DND-41 (cell line): Measurements from ENCODE around the gene SHISA7.

Source experiments
- ATAC-seq: fragments of 200-7000 bp; cut with Tn5 transposase; 3 replicates; pipeline ENCODE4 v1.9.1; 2021; ENCODE audit warnings: low read depth; ENCODE audit not compliant: insufficient read depth
- DNase-seq: peaks from one replicate; pipeline ENCODE4 v3.0.0-alpha.2; 2020
- H2AFZ ChIP-seq: 2 replicates; pipeline ENCODE4 v1.6.0; 2012; ENCODE audit warnings: low read depth, low read length
- H3K27ac ChIP-seq: 2 replicates; pipeline ENCODE4 v1.5.1; 2012; ENCODE audit warnings: low read length, inconsistent platforms
- H3K27me3 ChIP-seq: fragments of 200-600 bp; sonication (generic); 2 replicates; pipeline ENCODE4 v1.6.0; 2012; ENCODE audit warnings: low read length, mild to moderate bottlenecking, inconsistent platforms; ENCODE audit not compliant: insufficient read depth, poor library complexity
- H3K36me3 ChIP-seq: 2 replicates; pipeline ENCODE4 v1.5.1; 2012; ENCODE audit warnings: low read length, inconsistent platforms; ENCODE audit not compliant: insufficient read depth
- H3K4me1 ChIP-seq: 2 replicates; pipeline ENCODE4 v1.5.1; 2012; ENCODE audit warnings: mild to moderate bottlenecking, low read length; ENCODE audit not compliant: insufficient read depth
- H3K4me2 ChIP-seq: 2 replicates; pipeline ENCODE4 v1.6.0; 2012; ENCODE audit warnings: mild to moderate bottlenecking, moderate library complexity, low read length, inconsistent platforms; ENCODE audit not compliant: insufficient read depth
- H3K4me3 ChIP-seq, 2 experiments: fragments of 200-600 bp in 1 of 2; shearing (Covaris generic) in 1 of 2; 2 replicates each; pipeline ENCODE4 v1.5.1; 2012 to 2016; ENCODE audit warnings: inconsistent platforms in 2 of 2, low read length in 2 of 2, mild to moderate bottlenecking in 2 of 2, low read depth in 1 of 2, moderate library complexity in 1 of 2
- H3K79me2 ChIP-seq: 2 replicates; pipeline ENCODE4 v1.6.0; 2012; ENCODE audit warnings: low read length, inconsistent platforms; ENCODE audit not compliant: insufficient read depth
- H3K9ac ChIP-seq: 2 replicates; pipeline ENCODE4 v1.6.0; 2012; ENCODE audit warnings: low read depth, mild to moderate bottlenecking, inconsistent platforms, low read length, moderate library complexity
- H3K9me3 ChIP-seq: 2 replicates; pipeline ENCODE4 v1.5.1; 2012; ENCODE audit warnings: low read length, moderate library complexity, mild to moderate bottlenecking, inconsistent platforms; ENCODE audit not compliant: insufficient read depth, severe bottlenecking
- H4K20me1 ChIP-seq: 2 replicates; pipeline ENCODE4 v1.6.0; 2012; ENCODE audit warnings: low read length; ENCODE audit not compliant: insufficient read depth
- EZH2 ChIP-seq: IDR thresholded peaks from 3 replicates; pipeline ENCODE4 v1.6.1; 2012; ENCODE audit warnings: borderline replicate concordance, low read depth, mild to moderate bottlenecking, moderate library complexity, low read length, inconsistent platforms; ENCODE audit not compliant: severe bottlenecking
- TF ChIP-seq, protein P1 (sequence below): IDR thresholded peaks from 2 replicates; pipeline ENCODE4 v1.5.1; 2012; ENCODE audit warnings: borderline replicate concordance, low read length, moderate library complexity, mild to moderate bottlenecking; ENCODE audit not compliant: poor library complexity, severe bottlenecking; ENCODE audit errors: extremely low read depth

Gene SHISA7

DNA sequence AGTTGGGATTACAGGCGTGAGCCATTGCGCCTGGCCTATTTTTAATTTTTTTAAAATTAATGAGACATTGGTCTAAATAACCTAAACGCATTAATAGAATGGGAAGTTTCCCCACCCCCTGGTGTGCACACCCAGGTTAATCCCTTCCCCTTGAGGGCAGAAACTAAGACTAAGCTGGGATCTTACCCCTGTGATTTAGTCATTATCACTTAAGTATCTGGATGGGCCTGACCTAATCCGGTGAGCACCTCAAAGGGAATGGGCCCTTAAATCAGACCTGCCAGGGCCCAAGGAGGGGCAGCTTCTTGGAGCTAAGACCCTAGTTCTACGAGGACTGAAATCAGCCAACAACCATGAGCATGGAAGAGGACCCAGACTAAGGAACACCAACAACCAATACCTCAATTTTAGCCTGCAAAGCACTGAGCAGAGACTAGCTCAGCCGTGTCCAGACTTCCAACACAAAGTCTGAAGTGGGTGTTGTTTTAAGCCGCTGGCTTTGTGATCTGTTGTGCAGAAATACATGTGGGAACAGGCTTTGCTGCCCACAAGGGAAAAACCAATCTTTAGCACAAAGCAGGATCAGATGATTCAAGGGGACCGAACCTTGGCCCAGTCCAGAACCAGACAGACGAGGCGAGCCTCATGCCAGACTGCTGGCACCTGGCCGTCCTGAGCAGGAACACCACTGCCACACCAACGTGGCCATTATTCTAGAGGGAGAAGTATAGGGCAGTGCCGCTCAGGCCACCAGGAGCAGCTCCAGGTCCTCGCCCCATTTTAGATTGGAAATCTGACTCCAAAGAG, 42.6 kb downstream of the SHISA7 start:
- Histone ChIP-seq H3K79me2 (peaks cover 36% of the 10 kb centered on the region), H3K9ac (no peak overlapping the region), H4K20me1 (peaks cover 42% of the 10 kb centered on the region), H3K4me2 (no peak overlapping the region), H3K9me3 (no peaks in the 10 kb centered on the region), H3K4me3 (no peak overlapping the region; a peak in 1 of 4 replicates), H2AFZ (no peak overlapping the region), H3K36me3 (peaks cover 47% of the 10 kb centered on the region), H3K27ac (no peak overlapping the region), H3K27me3 (no peaks in the 10 kb centered on the region), H3K4me1 (peaks cover 25% of the 10 kb centered on the region)
- TF ChIP-seq, protein P1, sequence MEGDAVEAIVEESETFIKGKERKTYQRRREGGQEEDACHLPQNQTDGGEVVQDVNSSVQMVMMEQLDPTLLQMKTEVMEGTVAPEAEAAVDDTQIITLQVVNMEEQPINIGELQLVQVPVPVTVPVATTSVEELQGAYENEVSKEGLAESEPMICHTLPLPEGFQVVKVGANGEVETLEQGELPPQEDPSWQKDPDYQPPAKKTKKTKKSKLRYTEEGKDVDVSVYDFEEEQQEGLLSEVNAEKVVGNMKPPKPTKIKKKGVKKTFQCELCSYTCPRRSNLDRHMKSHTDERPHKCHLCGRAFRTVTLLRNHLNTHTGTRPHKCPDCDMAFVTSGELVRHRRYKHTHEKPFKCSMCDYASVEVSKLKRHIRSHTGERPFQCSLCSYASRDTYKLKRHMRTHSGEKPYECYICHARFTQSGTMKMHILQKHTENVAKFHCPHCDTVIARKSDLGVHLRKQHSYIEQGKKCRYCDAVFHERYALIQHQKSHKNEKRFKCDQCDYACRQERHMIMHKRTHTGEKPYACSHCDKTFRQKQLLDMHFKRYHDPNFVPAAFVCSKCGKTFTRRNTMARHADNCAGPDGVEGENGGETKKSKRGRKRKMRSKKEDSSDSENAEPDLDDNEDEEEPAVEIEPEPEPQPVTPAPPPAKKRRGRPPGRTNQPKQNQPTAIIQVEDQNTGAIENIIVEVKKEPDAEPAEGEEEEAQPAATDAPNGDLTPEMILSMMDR: no peak
- TF ChIP-seq EZH2: no peak
- ATAC-seq: peak; percentile 15; the same call in 1 of the 3 replicates
- DNase-seq: no peak

DNA sequence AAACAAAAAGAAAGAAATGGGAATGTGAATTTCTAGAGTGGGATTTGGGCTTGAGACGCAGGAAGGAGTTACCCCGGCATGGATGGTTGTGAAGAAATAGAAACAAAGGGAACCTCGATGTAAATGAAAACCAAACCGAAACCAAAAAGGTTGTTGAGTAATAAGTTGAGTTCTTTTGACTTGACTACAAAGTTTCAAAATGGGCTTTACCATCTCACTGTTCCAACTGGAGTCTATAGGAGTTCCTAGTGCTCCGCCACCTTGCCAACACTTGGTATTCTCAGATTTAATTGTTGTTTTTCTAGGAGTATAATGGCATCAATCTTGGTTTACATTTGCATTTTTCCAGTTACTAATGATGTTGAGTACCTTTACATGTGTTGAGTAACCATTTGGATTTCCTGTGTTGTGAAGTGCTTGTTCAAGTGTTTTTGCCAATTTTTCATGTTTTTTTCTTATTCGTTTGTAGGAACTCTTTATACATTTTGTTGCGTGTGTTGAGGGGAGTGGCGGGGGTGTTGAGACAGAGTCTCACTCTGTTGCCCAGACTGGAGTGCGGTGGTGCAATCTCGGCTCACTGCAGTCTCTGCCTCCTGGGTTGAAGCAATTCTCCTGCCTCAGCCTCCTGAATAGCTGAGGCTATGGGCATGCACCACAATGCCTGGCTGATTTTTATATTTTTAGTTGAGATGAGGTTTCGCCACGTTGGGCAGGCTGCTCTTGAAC, 44.7 kb downstream of the SHISA7 start:
- Histone ChIP-seq H4K20me1 (peaks cover 26% of the 10 kb centered on the region), H3K36me3 (peaks cover 28% of the 10 kb centered on the region)

DNA sequence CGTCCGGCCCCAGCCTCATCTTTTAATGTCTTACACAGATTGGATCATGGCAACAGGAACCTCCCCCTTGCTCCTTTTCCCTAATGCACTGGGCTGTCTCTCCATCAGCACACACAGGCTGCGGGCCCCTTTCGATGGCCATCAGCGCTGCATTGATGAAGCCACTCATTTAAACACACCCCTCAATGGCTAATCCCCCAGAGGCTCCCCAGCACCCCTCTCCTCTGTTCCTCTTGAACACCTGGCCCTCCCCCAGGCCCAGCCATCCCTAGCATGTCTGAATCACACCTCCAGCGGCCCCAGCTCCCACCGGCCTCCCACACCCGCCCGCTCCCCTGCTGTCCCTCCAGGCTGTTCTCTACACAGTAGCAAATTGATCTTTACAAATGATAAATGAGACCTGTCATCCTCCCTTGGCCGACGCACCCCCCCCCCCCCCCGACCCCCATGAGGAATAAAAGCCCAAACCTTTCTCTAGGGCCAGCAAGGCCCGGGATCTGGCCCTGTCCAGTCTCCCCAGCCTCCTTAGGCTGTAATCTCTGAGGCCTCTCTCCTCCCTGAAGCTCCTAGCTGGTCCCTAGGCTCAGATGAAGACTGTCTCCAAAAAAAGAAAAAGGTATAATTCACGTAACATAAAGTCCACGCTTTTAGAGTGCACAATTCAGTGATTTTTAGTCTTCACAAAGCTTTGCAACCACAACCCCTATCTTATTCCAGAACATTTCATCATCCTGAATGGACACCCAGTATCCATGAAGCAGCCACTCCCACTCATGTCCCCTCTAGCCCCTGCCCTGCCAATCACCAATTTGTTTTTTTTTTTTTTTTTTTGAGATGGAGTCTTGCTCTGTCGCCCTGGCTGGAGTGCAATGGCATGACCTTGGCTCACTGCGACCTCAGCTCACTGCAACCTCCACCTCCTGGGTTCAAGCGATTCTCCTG, 50.0 kb downstream of the SHISA7 start:
- no peak overlapping the region for H3K4me3 ChIP-seq
- DNase-seq (no peak), ATAC-seq (0 out of 3 replicates have a peak, but pooled peaks have one; percentile 3)
- no peak overlapping the region for H3K4me2 ChIP-seq
- no peak overlapping the region for H3K27ac ChIP-seq
- H3K27me3 ChIP-seq: no peaks in the 10 kb centered on the region
- TF ChIP-seq EZH2: no peak
- TF ChIP-seq, protein P1: no peak
- H3K9me3 ChIP-seq: no peaks in the 10 kb centered on the region
- H3K9ac ChIP-seq: no peak overlapping the region
- no peak overlapping the region for H2AFZ ChIP-seq
- H3K4me1 ChIP-seq: peaks cover 15% of the 10 kb centered on the region
- peaks cover 18% of the 10 kb centered on the region for H3K79me2 ChIP-seq
- peaks cover 34% of the 10 kb centered on the region for H4K20me1 ChIP-seq
- peaks cover 26% of the 10 kb centered on the region for H3K36me3 ChIP-seq

More for the DNA sequence above, 44.7 kb downstream of the SHISA7 start:
- Histone ChIP-seq H3K9ac (no peak overlapping the region), H3K4me2 (no peak overlapping the region), H3K4me3 (no peak overlapping the region), H3K9me3 (no peaks in the 10 kb centered on the region), H3K4me1 (peaks cover 9% of the 10 kb centered on the region), H2AFZ (no peak overlapping the region), H3K79me2 (peaks cover 18% of the 10 kb centered on the region), H3K27ac (no peak overlapping the region), H3K27me3 (no peaks in the 10 kb centered on the region)
- peak; percentile 17; the same call in 2 of the 3 replicates for ATAC-seq
- TF ChIP-seq EZH2: no peak
- TF ChIP-seq, protein P1: no peak
- no peak for DNase-seq
